H1 (cell line): Measurements from ENCODE around the gene RBM19. TPM values are rescaled to one million over a fixed set of nuclear protein-coding genes. Genes with fewer than 3 reads are reported as not detected.

Experiments used
- CTCF ChIA-PET: fragments of 300-600 bp; sonication (Branson Sonifier 250); formaldehyde crosslinking; loops from one replicate; lab custom pipeline; 2021; ENCODE audit not compliant: partially characterized antibody; lab: Charles Lee
- POLR2A ChIA-PET: fragments of 300-600 bp; sonication (Branson Sonifier 250); formaldehyde crosslinking; loops from one replicate; lab custom pipeline; 2021; ENCODE audit warnings: inconsistent platforms; ENCODE audit not compliant: partially characterized antibody; lab: Charles Lee
- DNase-seq, 2 experiments: peaks; one replicate each; pipeline versions ENCODE4 v3.0.0 to v3.0.0-alpha.2; 2010 to 2022; ENCODE audit warnings: low spot score in 2 of 2, low read depth in 1 of 2, mixed read lengths in 1 of 2
- FAIRE-seq: peaks from 2 replicates; lab custom pipeline; 2011; peaks lifted over from hg19 to GRCh38; lab: Jason Lieb, UNC
- H2AFZ ChIP-seq: 2 replicates; pipeline ENCODE4 v1.8.1; 2012; ENCODE audit warnings: low read length, inconsistent platforms
- H2AK5ac ChIP-seq: 2 replicates; pipeline ENCODE4 v1.6.1; 2013; ENCODE audit warnings: low read depth, low read length
- H2BK120ac ChIP-seq: replicated peaks from 2 replicates; pipeline ENCODE3; 2013; ENCODE audit warnings: low read depth, low read length, inconsistent platforms
- H2BK12ac ChIP-seq: 2 replicates; pipeline ENCODE4 v1.6.1; 2013; ENCODE audit warnings: low read depth, low read length
- H2BK15ac ChIP-seq: 2 replicates; pipeline ENCODE4 v1.6.1; 2013; ENCODE audit warnings: low read length
- H2BK20ac ChIP-seq: 2 replicates; pipeline ENCODE4 v1.6.1; 2013; ENCODE audit warnings: low read length
- H2BK5ac ChIP-seq: 2 replicates; pipeline ENCODE4 v1.6.1; 2013; ENCODE audit warnings: low read depth, low read length
- H3K14ac ChIP-seq: 2 replicates; pipeline ENCODE4 v1.6.1; 2013; ENCODE audit warnings: inconsistent platforms; ENCODE audit not compliant: insufficient read length
- H3K18ac ChIP-seq: 2 replicates; pipeline ENCODE4 v1.6.1; 2013; ENCODE audit warnings: low read length; ENCODE audit errors: extremely low read depth
- H3K23ac ChIP-seq: 2 replicates; pipeline ENCODE4 v1.6.1; 2013; ENCODE audit warnings: inconsistent platforms; ENCODE audit not compliant: insufficient read length
- H3K23me2 ChIP-seq: 2 replicates; pipeline ENCODE4 v1.6.1; 2013; ENCODE audit warnings: low read depth, low read length
- H3K27ac ChIP-seq: 2 replicates; pipeline ENCODE4 v1.6.1; 2011; ENCODE audit warnings: low read depth, low read length, inconsistent platforms
- H3K27me3 ChIP-seq, 4 experiments: replicated peaks in 1 of 4; 1 replicate in 1 of 4; 2 replicates in 3 of 4; pipeline versions ENCODE4 v1.6.1 to v1.8.1; 2011 to 2013; ENCODE audit warnings: low read length in 3 of 4, mild to moderate bottlenecking in 3 of 4, inconsistent platforms in 2 of 4, mixed read lengths in 2 of 4, moderate library complexity in 1 of 4; ENCODE audit not compliant: control insufficient read depth in 3 of 4, insufficient read depth in 3 of 4; ENCODE audit errors: extremely low read depth in 1 of 4
- H3K36me3 ChIP-seq, 4 experiments: 2 replicates each; pipeline versions ENCODE4 v1.6.1 to v1.8.1; 2011 to 2013; ENCODE audit warnings: mild to moderate bottlenecking in 4 of 4, low read length in 3 of 4, moderate library complexity in 2 of 4, control low read depth in 1 of 4, inconsistent platforms in 1 of 4; ENCODE audit not compliant: insufficient read depth in 4 of 4, control insufficient read depth in 2 of 4
- H3K4ac ChIP-seq: replicated peaks from 2 replicates; pipeline ENCODE3; 2013; ENCODE audit warnings: low read length, low read depth, mixed read lengths, inconsistent platforms; ENCODE audit not compliant: insufficient read length
- H3K4me1 ChIP-seq, 4 experiments: replicated peaks in 1 of 4; 1 replicate in 1 of 4; 2 replicates in 3 of 4; pipeline versions ENCODE4 v1.6.1 to v1.8.1; 2011 to 2013; ENCODE audit warnings: low read length in 3 of 4, inconsistent platforms in 2 of 4, mixed read lengths in 1 of 4; ENCODE audit not compliant: insufficient read depth in 4 of 4, control insufficient read depth in 3 of 4
- H3K4me2 ChIP-seq, 2 experiments: 2 replicates each; pipeline versions ENCODE4 v1.6.1 to v1.8.1; 2011 to 2013; ENCODE audit warnings: low read depth in 2 of 2, low read length in 2 of 2, control low read depth in 1 of 2, inconsistent platforms in 1 of 2, mild to moderate bottlenecking in 1 of 2; ENCODE audit not compliant: insufficient read depth in 1 of 2
- H3K4me3 ChIP-seq, 4 experiments: fragments of 200-600, 300-600 bp in 1 of 4; sonication (generic), shearing (Covaris generic), sonication (Bioruptor Twin) in 1 of 4; 2 replicates each; pipeline versions ENCODE4 v1.5.1 to v1.8.1; 2011 to 2016; ENCODE audit warnings: low read length in 4 of 4, low read depth in 3 of 4, control low read depth in 2 of 4, inconsistent platforms in 2 of 4, mild to moderate bottlenecking in 2 of 4, mixed read lengths in 1 of 4, moderate library complexity in 1 of 4; ENCODE audit not compliant: insufficient read depth in 2 of 4; ENCODE audit errors: extremely low read depth in 1 of 4
- H3K56ac ChIP-seq: replicated peaks from 2 replicates; pipeline ENCODE3; 2013; ENCODE audit warnings: low read depth, mild to moderate bottlenecking, mixed read lengths, low read length, inconsistent platforms; ENCODE audit not compliant: insufficient read length
- H3K79me1 ChIP-seq: 2 replicates; pipeline ENCODE4 v1.6.1; 2013; ENCODE audit warnings: low read depth, low read length, control low read depth
- H3K79me2 ChIP-seq, 2 experiments: 2 replicates each; pipeline versions ENCODE4 v1.6.1 to v1.8.1; 2012 to 2013; ENCODE audit warnings: low read length in 2 of 2, mild to moderate bottlenecking in 2 of 2, inconsistent platforms in 1 of 2; ENCODE audit not compliant: insufficient read depth in 2 of 2, control insufficient read depth in 1 of 2
- H3K9ac ChIP-seq, 4 experiments: replicated peaks in 1 of 4; 1 replicate in 1 of 4; 2 replicates in 3 of 4; pipeline versions ENCODE4 v1.6.1 to v1.8.1; 2011 to 2013; ENCODE audit warnings: low read depth in 3 of 4, low read length in 3 of 4, control low read depth in 2 of 4, mild to moderate bottlenecking in 2 of 4, moderate library complexity in 2 of 4, inconsistent platforms in 1 of 4; ENCODE audit errors: extremely low read depth in 1 of 4
- H3K9me3 ChIP-seq, 2 experiments: 2 replicates each; pipeline versions ENCODE4 v1.6.1 to v1.8.1; 2012 to 2013; ENCODE audit warnings: mild to moderate bottlenecking in 2 of 2, moderate library complexity in 2 of 2, control low read depth in 1 of 2, inconsistent platforms in 1 of 2, low read depth in 1 of 2, low read length in 1 of 2, mixed read lengths in 1 of 2; ENCODE audit not compliant: insufficient read depth in 2 of 2
- H4K20me1 ChIP-seq, 2 experiments: replicated peaks in 1 of 2; 2 replicates each; pipeline versions ENCODE3 to v1.8.1; 2011 to 2013; ENCODE audit warnings: inconsistent platforms in 2 of 2, low read length in 2 of 2, mild to moderate bottlenecking in 1 of 2; ENCODE audit not compliant: insufficient read depth in 2 of 2, control insufficient read depth in 1 of 2
- H4K5ac ChIP-seq: 2 replicates; pipeline ENCODE4 v1.6.1; 2013; ENCODE audit warnings: low read length, low read depth, mixed read lengths, inconsistent platforms; ENCODE audit not compliant: insufficient read length
- H4K8ac ChIP-seq: 2 replicates; pipeline ENCODE4 v1.8.0; 2013; ENCODE audit warnings: mild to moderate bottlenecking, moderate library complexity, low read length, inconsistent platforms; ENCODE audit not compliant: insufficient read depth; ENCODE audit errors: extremely low read depth
- H4K91ac ChIP-seq: replicated peaks from 2 replicates; pipeline ENCODE3; 2013; ENCODE audit warnings: low read length, mixed read lengths, inconsistent platforms; ENCODE audit not compliant: insufficient read length
- ASH2L ChIP-seq: fragments of 200-600, 300-600 bp; sonication (generic); IDR thresholded peaks from one replicate; pipeline ENCODE4 v1.7.1; 2017; ENCODE audit warnings: low read length
- EGR1 ChIP-seq: IDR thresholded peaks from 2 replicates; pipeline ENCODE4 v1.6.1; 2011; ENCODE audit warnings: low read depth, low read length, borderline replicate concordance
- GABPA ChIP-seq: IDR thresholded peaks from 2 replicates; pipeline ENCODE4 v1.6.1; 2011; ENCODE audit warnings: mild to moderate bottlenecking, low read length, moderate library complexity, borderline replicate concordance; ENCODE audit not compliant: insufficient read depth
- HDAC2 ChIP-seq, 2 experiments: fragments of 300-600 bp in 1 of 2; sonication (generic) in 1 of 2; IDR thresholded peaks; 2 replicates each; pipeline ENCODE4 v1.6.1; 2011 to 2012; ENCODE audit warnings: low read depth in 2 of 2, low read length in 2 of 2, mild to moderate bottlenecking in 2 of 2, moderate library complexity in 2 of 2, borderline replicate concordance in 1 of 2, inconsistent platforms in 1 of 2
- JUND ChIP-seq: IDR thresholded peaks from 2 replicates; pipeline ENCODE4 v1.6.1; 2011; ENCODE audit warnings: mild to moderate bottlenecking, improper control_type of control experiment, low read length
- KDM1A ChIP-seq: fragments of 200-600, 300-600 bp; sonication (generic); IDR thresholded peaks from 2 replicates; pipeline ENCODE4 v1.7.1; 2016; ENCODE audit warnings: mild to moderate bottlenecking, low read length, borderline replicate concordance
- MAFK ChIP-seq: IDR thresholded peaks from 2 replicates; pipeline ENCODE4 v1.6.1; 2012; ENCODE audit warnings: low read depth, mild to moderate bottlenecking, improper control_type of control experiment, low read length
- SIRT6 ChIP-seq: IDR thresholded peaks from one replicate; pipeline ENCODE4 v1.7.1; 2012; ENCODE audit warnings: low read length, inconsistent platforms
- YY1 ChIP-seq: IDR thresholded peaks from 2 replicates; pipeline ENCODE4 v1.6.1; 2011; ENCODE audit warnings: low read depth, mild to moderate bottlenecking, low read length
- WGBS, 2 experiments: shearing (Covaris generic) in 1 of 2; methylation state at CpG; one replicate each; pipeline versions ENCODE4 v1.1.6 to v1.1.7; 2013 to 2015; ENCODE audit warnings: low lambda C conversion rate in 2 of 2, mixed read lengths in 2 of 2, inconsistent platforms in 1 of 2, low coverage in 1 of 2, missing lambda C conversion rate in 1 of 2; ENCODE audit not compliant: insufficient replicate concordance in 2 of 2, insufficient coverage in 1 of 2, insufficient read length in 1 of 2; ENCODE audit errors: extremely low coverage in 1 of 2, missing lambda C conversion rate in 1 of 2; 5-methylcytosine and 5-hydroxymethylcytosine counted together
- polyA plus RNA-seq, 7 experiments: library from polyadenylated mRNA; depleted of rRNA in 3 of 7; stranded (reverse) in 5 of 7; unstranded in 2 of 7; fragments of >200 nt in 5 of 7; fragments of 200-250 nt in 2 of 7; gene quantifications; 1 replicate in 5 of 7; 2 replicates in 1 of 7; 4 replicates in 1 of 7; pipeline versions ENCODE4 v1.2.1 to v1.2.3, GENCODE V29; 2011 to 2013; ENCODE audit warnings: missing spikeins in 2 of 7, mixed read lengths in 2 of 7
- total RNA-seq: library from RNA; stranded (reverse); fragmentation: NEBNext Ultra II Directional; extraction: Animal tissue kit (Norgen Biotek cat#: 25700); gene quantifications from 2 replicates; pipeline ENCODE4 v1.2.1, GENCODE V29; 2021
- TF ChIP-seq, protein P1 (sequence below): IDR thresholded peaks from 2 replicates; pipeline ENCODE4 v1.6.1; 2012; ENCODE audit warnings: low read length, inconsistent platforms

The RBM19 gene
- total and polyA plus RNA-seq, 2 of the 8 experiments (the other 6 are each of a cell fraction or from before 2014, with no cell fraction given): 23.4 to 61.9 TPM

DNA sequence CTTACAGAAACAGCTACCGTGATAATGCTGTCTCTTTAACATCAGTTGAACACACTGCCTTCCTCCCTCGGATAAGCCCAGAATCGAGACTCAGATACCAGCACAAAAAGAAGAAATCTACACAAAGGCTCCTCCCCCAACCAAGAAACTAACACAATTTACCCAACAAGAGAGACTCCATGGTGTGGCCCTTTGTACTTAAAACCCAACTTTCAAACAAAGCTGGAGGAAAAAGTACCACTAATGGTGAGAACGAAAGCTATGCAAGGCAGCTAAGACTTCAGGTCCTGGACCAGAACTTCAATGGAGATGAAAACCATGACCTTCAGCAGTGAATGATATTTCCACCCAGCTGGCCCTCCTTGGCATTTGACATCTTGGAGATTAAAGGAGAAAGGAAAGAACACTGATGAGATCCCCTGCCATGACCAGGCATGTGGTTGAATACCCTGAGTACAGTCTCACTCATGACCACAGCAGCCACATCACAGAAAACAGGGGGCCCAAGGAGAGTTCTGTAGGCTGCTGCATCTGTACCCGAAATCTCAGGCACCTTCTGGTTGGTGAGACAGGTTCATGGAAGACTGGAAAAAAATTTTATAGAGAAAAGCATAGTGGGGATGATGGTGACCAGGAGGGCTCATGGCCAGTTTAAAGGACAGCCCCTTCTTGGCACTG lies 36.7 kb downstream of the RBM19 start:
- Histone ChIP-seq H2BK12ac (no peak overlapping the region), H2BK20ac (no peak overlapping the region), H3K18ac (no peak overlapping the region), H2AK5ac (no peak overlapping the region), H4K20me1 (peaks cover 0 to 2% of the 10 kb centered on the region in 2 experiments), H3K23ac (no peak overlapping the region), H3K79me2 (no peaks in the 10 kb centered on the region), H4K91ac (no peak overlapping the region), H2BK120ac (no peak overlapping the region), H3K4me3 (peak overlapping the region in 1 of 4 experiments; percentile 16; a peak in 1 of 8 replicates), H3K14ac (no peak overlapping the region), H3K27ac (0 out of 2 replicates have a peak overlapping the region, but pooled peaks have one; percentile 49), H2BK15ac (no peak overlapping the region), H4K5ac (no peak overlapping the region), H3K4me2 (peak overlapping the region; percentile 46 to 49), H3K27me3 (no peaks in the 10 kb centered on the region), H3K36me3 (peaks cover 4 to 35% (median 19%) of the 10 kb centered on the region in 4 experiments; a peak in 6 of 8 replicates), H2AFZ (no peak overlapping the region), H3K23me2 (no peaks in the 10 kb centered on the region), H3K56ac (no peak overlapping the region), H3K9me3 (no peaks in the 10 kb centered on the region), H3K79me1 (no peaks in the 10 kb centered on the region; the same call in 1 of the 2 replicates), H4K8ac (no peak overlapping the region), H3K4me1 (peaks cover 0 to 32% (median 16%) of the 10 kb centered on the region in 4 experiments; a peak in 5 of 7 replicates), H3K4ac (no peak overlapping the region), H2BK5ac (no peak overlapping the region), H3K9ac (no peak overlapping the region)
- POLR2A ChIA-PET: interaction anchor here (0.6 to 1.8 kb wide), 4 partner anchors 10 to 236 kb away, joined by 3 to 4 read pairs (median 3); no protein-coding TSS in a partner anchor
- WGBS, 2 experiments: 69% methylated on average over 5 of the region's 5 CpGs; no CpG with 5 or more reads in 1 of the 2 experiments
- no peak for DNase-seq
- CTCF ChIA-PET: interaction anchor here (0.9 to 2.0 kb wide), 7 partner anchors 10 to 468 kb away, joined by 3 to 7 read pairs (median 3); no protein-coding TSS in a partner anchor
- FAIRE-seq: no peak
- no peak for TF ChIP-seq JUND
- TF ChIP-seq ASH2L: no peak
- no peak for TF ChIP-seq KDM1A
- no peak for TF ChIP-seq HDAC2 (IDR thresholded peaks at IDR 0.05; ENCODE audit: borderline replicate concordance in 1 of 2, low read depth in 2 of 2, low read length in 2 of 2)
- no peak for TF ChIP-seq YY1
- no peak for TF ChIP-seq MAFK
- TF ChIP-seq SIRT6: no peak
- TF ChIP-seq, protein P1, sequence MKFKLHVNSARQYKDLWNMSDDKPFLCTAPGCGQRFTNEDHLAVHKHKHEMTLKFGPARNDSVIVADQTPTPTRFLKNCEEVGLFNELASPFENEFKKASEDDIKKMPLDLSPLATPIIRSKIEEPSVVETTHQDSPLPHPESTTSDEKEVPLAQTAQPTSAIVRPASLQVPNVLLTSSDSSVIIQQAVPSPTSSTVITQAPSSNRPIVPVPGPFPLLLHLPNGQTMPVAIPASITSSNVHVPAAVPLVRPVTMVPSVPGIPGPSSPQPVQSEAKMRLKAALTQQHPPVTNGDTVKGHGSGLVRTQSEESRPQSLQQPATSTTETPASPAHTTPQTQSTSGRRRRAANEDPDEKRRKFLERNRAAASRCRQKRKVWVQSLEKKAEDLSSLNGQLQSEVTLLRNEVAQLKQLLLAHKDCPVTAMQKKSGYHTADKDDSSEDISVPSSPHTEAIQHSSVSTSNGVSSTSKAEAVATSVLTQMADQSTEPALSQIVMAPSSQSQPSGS: no peak
- no peak for TF ChIP-seq EGR1
- no peak for TF ChIP-seq GABPA
